Stimulated activated CD4-positive, alpha-beta T cell treated with anti-CD3 and anti-CD28 coated beads, Interleukin-2, amount 100 ng/mL, for 24 hours (primary cell): ENCODE results near the gene RUFY3.
"Not testable (repeated sequence)": the region's sequence is repeated elsewhere in the genome, so short reads cannot be mapped to it uniquely, and the experiment has no call there.

Source experiments
- DNase-seq, 2 donors: peaks; one replicate each; pipeline ENCODE4 v3.0.0-alpha.2; 2020

The RUFY3 gene

GRCh38 chr4:70721747-70722146, at the start of gene RUFY3:
TSS of gene RUFY3 (plus strand) at chr4:70721964. CDS start at chr4:70722574, 610 bp downstream.
- DNase-seq = no peak

GRCh38 chr4:70674191-70674590, 47.6 kb upstream of the RUFY3 start:
- DNase-seq = no peak

GRCh38 chr4:70674731-70675130, 47.0 kb upstream of the RUFY3 start:
- DNase-seq = no peak

- no peak for DNase-seq
These were observed 45.1 kb upstream of the RUFY3 start for GRCh38 chr4:70676554-70677090.

GRCh38 chr4:70678383-70678999, 43.3 kb upstream of the RUFY3 start:
- DNase-seq = no peak

- no peak for DNase-seq
These were observed 40.8 kb upstream of the RUFY3 start for GRCh38 chr4:70680934-70681333.

GRCh38 chr4:70681704-70682103, 40.1 kb upstream of the RUFY3 start:
- DNase-seq = no peak

- not testable (repeated sequence) for DNase-seq
These were observed 39.6 kb upstream of the RUFY3 start for GRCh38 chr4:70682142-70682541.

- peak; percentile 30 to 37 for DNase-seq
These were observed 34.4 kb upstream of the RUFY3 start for GRCh38 chr4:70687392-70687791.

- peak; percentile 94 to 97 for DNase-seq
These were observed 33.7 kb upstream of the RUFY3 start, which contains the start of gene UTP3 for GRCh38 chr4:70687821-70688794. TSS of gene UTP3 (plus strand) at chr4:70688532. CDS start at chr4:70688678, 146 bp downstream.

GRCh38 chr4:70688795-70689231, 33.0 kb upstream of the RUFY3 start:
- no peak for DNase-seq

GRCh38 chr4:70691661-70692060, 30.1 kb upstream of the RUFY3 start:
- no peak for DNase-seq

GRCh38 chr4:70694633-70695032, 27.1 kb upstream of the RUFY3 start:
- not testable (repeated sequence) for DNase-seq

GRCh38 chr4:70698435-70698834, 23.3 kb upstream of the RUFY3 start:
- DNase-seq = not testable (repeated sequence)

GRCh38 chr4:70700712-70701111, 21.1 kb upstream of the RUFY3 start:
- DNase-seq = no peak

GRCh38 chr4:70701271-70701670, 20.5 kb upstream of the RUFY3 start:
- no peak for DNase-seq

GRCh38 chr4:70702592-70702991, 19.2 kb upstream of the RUFY3 start:
- not testable (repeated sequence) for DNase-seq

- DNase-seq = no peak
These were observed 18.0 kb upstream of the RUFY3 start for GRCh38 chr4:70703619-70704214.

- peak; percentile 56 to 61 for DNase-seq
These were observed 17.4 kb upstream of the RUFY3 start for GRCh38 chr4:70704215-70704930.

GRCh38 chr4:70704931-70705182, 16.9 kb upstream of the RUFY3 start:
- no peak for DNase-seq

- DNase-seq = peak; percentile 73 to 78
These were observed 16.4 kb upstream of the RUFY3 start for GRCh38 chr4:70705183-70706043.

GRCh38 chr4:70706044-70706461, 15.7 kb upstream of the RUFY3 start:
- no peak for DNase-seq
